Hepatocyte (in vitro differentiated cells): ENCODE measurements around the gene METTL18. TPM values are rescaled to one million over a fixed set of nuclear protein-coding genes. Genes with fewer than 3 reads are reported as not detected.
"Not testable (repeated sequence)": the region's sequence is repeated elsewhere in the genome, so short reads cannot be mapped to it uniquely, and the experiment has no call there.

Experiments
- DNase-seq: peaks from one replicate; pipeline ENCODE4 v3.0.0-alpha.2; 2016; ENCODE audit warnings: low spot score
- H2AFZ ChIP-seq: fragments of 200-600 bp; sonication (generic); 2 replicates; pipeline ENCODE4 v1.6.0; 2016; ENCODE audit warnings: antibody characterized with exemption, mild to moderate bottlenecking
- H3K27ac ChIP-seq: fragments of 200-600 bp; sonication (generic); 2 replicates; pipeline ENCODE4 v1.5.1; 2016; ENCODE audit warnings: mild to moderate bottlenecking
- H3K27me3 ChIP-seq: fragments of 200-600 bp; sonication (generic); 2 replicates; pipeline ENCODE4 v1.6.1; 2016
- H3K36me3 ChIP-seq: fragments of 200-600 bp; sonication (generic); replicated peaks from 2 replicates; pipeline ENCODE4 v1.5.1; 2016; ENCODE audit warnings: low read depth; ENCODE audit not compliant: insufficient read depth
- H3K4me1 ChIP-seq: fragments of 200-600 bp; sonication (generic); 2 replicates; pipeline ENCODE4 v1.5.1; 2016; ENCODE audit warnings: mild to moderate bottlenecking, moderate library complexity; ENCODE audit not compliant: insufficient read depth
- H3K4me2 ChIP-seq: fragments of 200-600 bp; sonication (generic); 2 replicates; pipeline ENCODE4 v1.6.0; 2016
- H3K4me3 ChIP-seq: fragments of 200-600 bp; sonication (generic); 2 replicates; pipeline ENCODE4 v1.5.1; 2016; ENCODE audit warnings: mild to moderate bottlenecking
- H3K79me2 ChIP-seq: fragments of 200-600 bp; sonication (generic); 2 replicates; pipeline ENCODE4 v1.6.0; 2017; ENCODE audit warnings: mild to moderate bottlenecking
- H3K9me2 ChIP-seq: fragments of 200-600 bp; sonication (generic); replicated peaks from 2 replicates; pipeline ENCODE4 v1.6.0; 2017; ENCODE audit warnings: mild to moderate bottlenecking; ENCODE audit not compliant: insufficient read depth
- H3K9me3 ChIP-seq: fragments of 200-600 bp; sonication (generic); 2 replicates; pipeline ENCODE4 v1.5.1; 2016; ENCODE audit warnings: low read depth, mild to moderate bottlenecking
- H4K20me1 ChIP-seq: fragments of 200-600 bp; sonication (generic); 2 replicates; pipeline ENCODE4 v1.6.0; 2016; ENCODE audit warnings: mild to moderate bottlenecking; ENCODE audit not compliant: insufficient read depth, poor library complexity, severe bottlenecking
- CTCF ChIP-seq: fragments of 200-600 bp; sonication (generic); IDR thresholded peaks from 2 replicates; pipeline ENCODE4 v1.5.1; 2016; ENCODE audit warnings: antibody characterized with exemption, mild to moderate bottlenecking; ENCODE audit not compliant: poor library complexity
- EZH2 ChIP-seq: fragments of 200-600 bp; sonication (generic); IDR thresholded peaks from 2 replicates; pipeline ENCODE4 v1.6.1; 2016; ENCODE audit warnings: antibody characterized with exemption, mild to moderate bottlenecking, borderline replicate concordance
- EZH2phosphoT487 ChIP-seq: fragments of 200-600 bp; sonication (generic); IDR thresholded peaks from one replicate; pipeline ENCODE4 v1.6.1; 2018; ENCODE audit warnings: antibody characterized with exemption, mild to moderate bottlenecking, low read depth, moderate library complexity; ENCODE audit not compliant: unreplicated experiment, severe bottlenecking
- WGBS: methylation state at CpG from one replicate; pipeline ENCODE4 v1.1.6; 2016; ENCODE audit warnings: low lambda C conversion rate; ENCODE audit errors: missing lambda C conversion rate; 5-methylcytosine and 5-hydroxymethylcytosine counted together
- polyA plus RNA-seq: library from polyadenylated mRNA; unstranded; fragments of >200 nt; fragmentation: Nextera tagmentation; extraction: Ambion mirVana; gene quantifications from 2 replicates; pipeline ENCODE4 v1.2.1, GENCODE V29; 2016
- total RNA-seq: library from RNA; depleted of rRNA; stranded (reverse); fragments of >200 nt; gene quantifications from 2 replicates; pipeline ENCODE4 v1.2.3, GENCODE V29; 2014

Gene METTL18
- total and polyA plus RNA-seq, 2 experiments from 2014 or later = 6.1 to 10.8 TPM

GRCh38 chr1:169812131-169812530 is 17.4 kb upstream of the METTL18 start:
- H3K9me2 ChIP-seq = no peaks in the 10 kb centered on the region
- WGBS = 98% methylated on average over 2 of the region's 2 CpGs
- H3K27ac ChIP-seq = no peak overlapping the region
- no peak overlapping the region for H3K4me2 ChIP-seq
- no peak overlapping the region for H2AFZ ChIP-seq
- no peaks in the 10 kb centered on the region for H3K4me1 ChIP-seq
- DNase-seq = no peak
- no peak overlapping the region for H3K4me3 ChIP-seq
- H3K36me3 ChIP-seq = no peaks in the 10 kb centered on the region
- TF ChIP-seq EZH2 (no peak), CTCF (no peak), EZH2phosphoT487 (no peak)
- no peaks in the 10 kb centered on the region for H3K9me3 ChIP-seq
- no peaks in the 10 kb centered on the region for H3K79me2 ChIP-seq
- no peaks in the 10 kb centered on the region for H3K27me3 ChIP-seq
- H4K20me1 ChIP-seq = no peaks in the 10 kb centered on the region

- DNase-seq, H4K20me1 ChIP-seq, H3K9me2 ChIP-seq, H2AFZ ChIP-seq, H3K27me3 ChIP-seq, H3K36me3 ChIP-seq, H3K27ac ChIP-seq, H3K4me1 ChIP-seq, H3K79me2 ChIP-seq, H3K4me3 ChIP-seq, H3K4me2 ChIP-seq, H3K9me3 ChIP-seq: not testable (repeated sequence)
Observed at GRCh38 chr1:169811418-169812035, 16.8 kb upstream of the METTL18 start.

GRCh38 chr1:169809370-169810095 is 14.8 kb upstream of the METTL18 start:
- WGBS = 60% methylated on average over 4 of the region's 4 CpGs
- no peak overlapping the region for H2AFZ ChIP-seq
- H3K4me2 ChIP-seq = no peak overlapping the region
- no peaks in the 10 kb centered on the region for H3K79me2 ChIP-seq
- H3K9me3 ChIP-seq = no peaks in the 10 kb centered on the region
- H3K27me3 ChIP-seq = no peaks in the 10 kb centered on the region
- H3K9me2 ChIP-seq = no peaks in the 10 kb centered on the region
- H4K20me1 ChIP-seq = no peaks in the 10 kb centered on the region
- TF ChIP-seq EZH2 = no peak
- peak; percentile 65 for TF ChIP-seq CTCF
- TF ChIP-seq EZH2phosphoT487 = no peak
- H3K4me3 ChIP-seq = no peak overlapping the region
- DNase-seq = peak; percentile 66
- no peaks in the 10 kb centered on the region for H3K4me1 ChIP-seq
- no peaks in the 10 kb centered on the region for H3K36me3 ChIP-seq
- no peak overlapping the region for H3K27ac ChIP-seq

GRCh38 chr1:169804941-169805340 is 10.2 kb upstream of the METTL18 start:
- no peak for DNase-seq
- no peaks in the 10 kb centered on the region for H4K20me1 ChIP-seq
- no peaks in the 10 kb centered on the region for H3K9me3 ChIP-seq
- H2AFZ ChIP-seq = no peak overlapping the region
- no peak overlapping the region for H3K27ac ChIP-seq
- no peaks in the 10 kb centered on the region for H3K4me1 ChIP-seq
- H3K4me3 ChIP-seq = no peak overlapping the region
- no peaks in the 10 kb centered on the region for H3K9me2 ChIP-seq
- TF ChIP-seq CTCF = no peak
- TF ChIP-seq EZH2phosphoT487 = no peak
- no peak for TF ChIP-seq EZH2
- H3K79me2 ChIP-seq = no peaks in the 10 kb centered on the region
- H3K36me3 ChIP-seq = no peaks in the 10 kb centered on the region
- WGBS = 93% methylated on average over 2 of the region's 2 CpGs
- H3K27me3 ChIP-seq = no peaks in the 10 kb centered on the region
- H3K4me2 ChIP-seq = no peak overlapping the region
